Endothelial cell of umbilical vein (primary cell): ENCODE results near the gene GSDMA. TPM values are rescaled to one million over a fixed set of nuclear protein-coding genes. Genes with fewer than 3 reads are reported as not detected.

Experiments used
- BruUV-seq: library from RNA; stranded (reverse); fragments of 400-500 nt; replicated peaks from 2 replicates; lab custom pipeline; 2021; lab: Mats Ljungman, UMichigan
- CTCF ChIA-PET: fragments of 300-600, 350-600 bp; sonication (Branson Sonifier 250); formaldehyde crosslinking; loops from one replicate; lab custom pipeline; 2021; ENCODE audit warnings: antibody characterized with exemption, inconsistent platforms; lab: Charles Lee
- POLR2A ChIA-PET: fragments of 300-600, 350-600 bp; sonication (Branson Sonifier 250); formaldehyde crosslinking; loops from one replicate; lab custom pipeline; 2021; ENCODE audit warnings: antibody characterized with exemption, inconsistent platforms; lab: Charles Lee
- DNase-seq: peaks from one replicate; pipeline ENCODE4 v3.0.0-alpha.2; 2011; ENCODE audit warnings: low read depth, low spot score
- FAIRE-seq: peaks from 2 replicates; lab custom pipeline; 2011; peaks lifted over from hg19 to GRCh38; lab: Jason Lieb, UNC
- H2AFZ ChIP-seq: 2 replicates; pipeline ENCODE4 v1.6.0; 2012; ENCODE audit warnings: low read depth, low read length, control low read depth, inconsistent platforms
- H3K27ac ChIP-seq: 2 replicates; pipeline ENCODE4 v1.5.1; 2011; ENCODE audit warnings: low read depth, mild to moderate bottlenecking, control low read depth, low read length, moderate library complexity; ENCODE audit not compliant: insufficient read depth
- H3K27me3 ChIP-seq, 2 experiments: 2 replicates each; pipeline versions ENCODE4 v1.6.0 to v1.6.1; 2011; ENCODE audit warnings: low read length in 2 of 2, mixed read lengths in 1 of 2; ENCODE audit not compliant: control insufficient read depth in 2 of 2, insufficient read depth in 2 of 2
- H3K36me3 ChIP-seq, 2 experiments: 2 replicates in 1 of 2; 3 replicates in 1 of 2; pipeline ENCODE4 v1.5.1; 2011; ENCODE audit warnings: low read length in 2 of 2, mild to moderate bottlenecking in 1 of 2, moderate library complexity in 1 of 2; ENCODE audit not compliant: control insufficient read depth in 2 of 2, insufficient read depth in 2 of 2; ENCODE audit errors: extremely low read depth in 1 of 2
- H3K4me1 ChIP-seq: 3 replicates; pipeline ENCODE4 v1.5.1; 2011; ENCODE audit warnings: mild to moderate bottlenecking, low read length; ENCODE audit not compliant: control insufficient read depth, insufficient read depth; ENCODE audit errors: extremely low read depth
- H3K4me2 ChIP-seq: 2 replicates; pipeline ENCODE4 v1.6.1; 2011; ENCODE audit warnings: low read length, control low read depth, mixed read lengths; ENCODE audit not compliant: insufficient read depth
- H3K4me3 ChIP-seq, 3 experiments: fragments of 200-600 bp in 1 of 3; sonication (generic), shearing (Covaris generic) in 1 of 3; replicated peaks in 1 of 3; 2 replicates each; pipeline ENCODE4 v1.5.1; 2011 to 2016; ENCODE audit warnings: control low read depth in 3 of 3, low read length in 3 of 3, mild to moderate bottlenecking in 2 of 3, inconsistent platforms in 1 of 3, low read depth in 1 of 3, moderate library complexity in 1 of 3; ENCODE audit not compliant: insufficient read depth in 1 of 3
- H3K79me2 ChIP-seq: 2 replicates; pipeline ENCODE4 v1.6.0; 2012; ENCODE audit warnings: low read length, inconsistent platforms; ENCODE audit not compliant: control insufficient read depth, insufficient read depth
- H3K9ac ChIP-seq: replicated peaks from 2 replicates; pipeline ENCODE3; 2011; ENCODE audit warnings: low read length, control low read depth; ENCODE audit not compliant: insufficient read depth; ENCODE audit errors: extremely low read depth
- H3K9me1 ChIP-seq: replicated peaks from 3 replicates; pipeline ENCODE4 v1.6.0; 2011; ENCODE audit warnings: mild to moderate bottlenecking, low read length; ENCODE audit not compliant: control insufficient read depth, insufficient read depth; ENCODE audit errors: extremely low read depth
- H3K9me3 ChIP-seq: replicated peaks from 2 replicates; pipeline ENCODE4 v1.5.1; 2012; ENCODE audit warnings: low read length, inconsistent platforms; ENCODE audit not compliant: control insufficient read depth, insufficient read depth
- H4K20me1 ChIP-seq: replicated peaks from 2 replicates; pipeline ENCODE3; 2011; ENCODE audit warnings: mild to moderate bottlenecking, low read length; ENCODE audit not compliant: control insufficient read depth, insufficient read depth; ENCODE audit errors: extremely low read depth
- CTCF ChIP-seq, 2 donors: IDR thresholded peaks; 1 replicate in 1 of 2; 2 replicates in 1 of 2; pipeline ENCODE4 v1.5.1; 2011; ENCODE audit warnings: low read length in 2 of 2, mild to moderate bottlenecking in 2 of 2, moderate library complexity in 2 of 2, control low read depth in 1 of 2, inconsistent platforms in 1 of 2, low read depth in 1 of 2; ENCODE audit not compliant: insufficient read depth in 1 of 2; ENCODE audit errors: extremely low read depth in 1 of 2
- EZH2 ChIP-seq: IDR thresholded peaks from 2 replicates; pipeline ENCODE4 v1.6.1; 2012; ENCODE audit warnings: borderline replicate concordance, low read depth, mild to moderate bottlenecking, moderate library complexity, low read length, inconsistent platforms; ENCODE audit not compliant: severe bottlenecking
- FOS ChIP-seq: IDR thresholded peaks from 2 replicates; pipeline ENCODE4 v1.6.1; 2011; ENCODE audit warnings: mild to moderate bottlenecking, low read length, moderate library complexity, borderline replicate concordance; ENCODE audit not compliant: insufficient read depth
- GATA2 ChIP-seq: IDR thresholded peaks from 2 replicates; pipeline ENCODE4 v1.7.0; 2011; ENCODE audit warnings: low read depth, mild to moderate bottlenecking, moderate library complexity, mixed read lengths, low read length; ENCODE audit not compliant: insufficient read length, insufficient read depth
- JUN ChIP-seq: IDR thresholded peaks from 2 replicates; pipeline ENCODE4 v1.6.1; 2011; ENCODE audit warnings: borderline replicate concordance, low read depth; ENCODE audit not compliant: insufficient read length, insufficient read depth
- MAX ChIP-seq: IDR thresholded peaks from 2 replicates; pipeline ENCODE4 v1.6.1; 2011; ENCODE audit not compliant: insufficient read depth, insufficient read length
- MYC ChIP-seq: IDR thresholded peaks from one replicate; pipeline ENCODE4 v1.6.1; 2011; ENCODE audit warnings: mild to moderate bottlenecking, low read depth, low read length
- POLR2A ChIP-seq: IDR thresholded peaks from 2 replicates; pipeline ENCODE4 v1.6.1; 2012; ENCODE audit warnings: low read depth, mild to moderate bottlenecking, control low read depth, low read length
- POLR2AphosphoS5 ChIP-seq: IDR thresholded peaks from 2 replicates; pipeline ENCODE4 v1.6.1; 2012; ENCODE audit warnings: low read depth, mild to moderate bottlenecking, control low read depth, low read length, moderate library complexity; ENCODE audit not compliant: insufficient read depth
- dilution Hi-C: fragments of 300-500 bp; cut with MboI; formaldehyde crosslinking; loops from one replicate; pipeline ENCODE4 v1.15.0; 2019; ENCODE audit warnings: low sequenced_read_pairs; ENCODE audit not compliant: extremely low pct_ligation_motif_present
- intact Hi-C: fragments of 100-400 bp; cut with micrococcal nuclease; formaldehyde crosslinking; loops from one replicate; pipeline ENCODE4 v1.10.0; 2022
- polyA plus RNA-seq, 4 experiments: library from polyadenylated mRNA; depleted of rRNA in 3 of 4; stranded (reverse) in 3 of 4; unstranded in 1 of 4; fragments of >200 nt; gene quantifications; 2 replicates each; pipeline versions ENCODE4 v1.2.1 to v1.2.3, GENCODE V29; 2011 to 2012; ENCODE audit warnings: missing spikeins in 1 of 4
- total RNA-seq: library from RNA; stranded (reverse); gene quantifications from 2 replicates; pipeline ENCODE4 v1.2.3, GENCODE V29; 2021

The GSDMA gene
- total and polyA plus RNA-seq, 2 donors (not counting 3 experiments of a cell fraction or from before 2014, with no cell fraction given) = not detected

DNA sequence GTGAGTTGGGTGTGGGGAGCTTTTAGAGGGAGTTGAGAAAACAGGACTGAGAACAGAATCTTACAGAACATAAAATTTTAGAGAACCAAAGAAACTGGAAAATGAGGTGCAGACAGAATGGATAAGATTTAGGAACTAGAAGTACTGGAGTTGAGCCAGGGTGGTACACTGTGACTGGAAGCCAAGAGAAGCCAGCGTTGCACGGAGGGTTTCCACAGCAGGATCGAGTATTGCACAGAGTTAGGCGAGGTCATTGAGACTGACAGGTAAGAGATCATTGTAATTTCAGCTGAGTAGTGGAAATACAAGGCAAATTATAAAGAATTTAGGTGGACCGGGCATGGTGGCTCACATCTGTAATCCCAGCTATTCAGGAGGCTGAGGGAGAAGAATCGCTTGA, 6.6 kb downstream of the GSDMA start:
- no peak overlapping the region for H3K4me2 ChIP-seq
- FAIRE-seq (no peak), DNase-seq (no peak)
- no peak overlapping the region for H3K9ac ChIP-seq
- H3K79me2 ChIP-seq = no peaks in the 10 kb centered on the region
- BruUV-seq = no TSS peak
- H3K4me3 ChIP-seq = no peak overlapping the region
- no peak for TF ChIP-seq MAX
- no peak for TF ChIP-seq EZH2
- TF ChIP-seq CTCF (IDR thresholded peaks at IDR 0.05; ENCODE audit: extremely low read depth in 1 of 2, insufficient read depth in 1 of 2, low read depth in 1 of 2, low read length in 2 of 2) = no peak
- TF ChIP-seq JUN = no peak
- TF ChIP-seq POLR2A = no peak
- TF ChIP-seq FOS = no peak
- TF ChIP-seq MYC = no peak
- TF ChIP-seq GATA2 = no peak
- TF ChIP-seq POLR2AphosphoS5 = no peak
- CTCF ChIA-PET = interaction anchor here (0.6 to 2.8 kb wide), 3 partner anchors 11 to 822 kb away, joined by 3 to 18 read pairs (median 6); no protein-coding TSS in a partner anchor
- POLR2A ChIA-PET = no interaction called here
- H2AFZ ChIP-seq = no peak overlapping the region
- H3K36me3 ChIP-seq = no peaks in the 10 kb centered on the region
- H4K20me1 ChIP-seq = no peaks in the 10 kb centered on the region
- H3K27ac ChIP-seq = no peak overlapping the region
- H3K27me3 ChIP-seq = peaks cover 13 to 27% of the 10 kb centered on the region in 2 experiments
- intact Hi-C loops (no loop called here), dilution Hi-C loops (no loop called here)
- H3K4me1 ChIP-seq = no peaks in the 10 kb centered on the region
- no peaks in the 10 kb centered on the region for H3K9me3 ChIP-seq
- no peaks in the 10 kb centered on the region for H3K9me1 ChIP-seq
